ENCODE measurements around the gene RAB8B.

The RAB8B gene

GRCh38 chr15:63211092-63211490 is 21.7 kb downstream of the RAB8B start:
- TF ChIP-seq CTCF (IDR thresholded peaks at IDR 0.05; ENCODE audit: extremely low read depth, missing control alignments) = no peak
- no peak for DNase-seq (ENCODE audit: low spot score)

GRCh38 chr15:63211549-63211948 is 22.1 kb downstream of the RAB8B start:
- DNase-seq (ENCODE audit: low spot score) = no peak
- no peak for TF ChIP-seq CTCF (IDR thresholded peaks at IDR 0.05; ENCODE audit: extremely low read depth, missing control alignments)

- TF ChIP-seq CTCF (IDR thresholded peaks at IDR 0.05; ENCODE audit: extremely low read depth, missing control alignments) = no peak
- peak; percentile 44 for DNase-seq (ENCODE audit: low spot score)
Measured at GRCh38 chr15:63212050-63213004, 22.9 kb downstream of the RAB8B start.

- no peak for TF ChIP-seq CTCF (IDR thresholded peaks at IDR 0.05; ENCODE audit: extremely low read depth, missing control alignments)
- no peak for DNase-seq (ENCODE audit: low spot score)
Measured at GRCh38 chr15:63218100-63218808, 28.8 kb downstream of the RAB8B start.

GRCh38 chr15:63219196-63219710 is 29.8 kb downstream of the RAB8B start:
- no peak for DNase-seq (ENCODE audit: low spot score)
- no peak for TF ChIP-seq CTCF (IDR thresholded peaks at IDR 0.05; ENCODE audit: extremely low read depth, missing control alignments)

- no peak for TF ChIP-seq CTCF (IDR thresholded peaks at IDR 0.05; ENCODE audit: extremely low read depth, missing control alignments)
- no peak for DNase-seq (ENCODE audit: low spot score)
Measured at GRCh38 chr15:63221346-63221745, 31.9 kb downstream of the RAB8B start.

GRCh38 chr15:63223463-63223862 is 34.1 kb downstream of the RAB8B start:
- no peak for TF ChIP-seq CTCF (IDR thresholded peaks at IDR 0.05; ENCODE audit: extremely low read depth, missing control alignments)
- DNase-seq (ENCODE audit: low spot score) = no peak
